ENCODE measurements around the gene OR14A16.

DNA sequence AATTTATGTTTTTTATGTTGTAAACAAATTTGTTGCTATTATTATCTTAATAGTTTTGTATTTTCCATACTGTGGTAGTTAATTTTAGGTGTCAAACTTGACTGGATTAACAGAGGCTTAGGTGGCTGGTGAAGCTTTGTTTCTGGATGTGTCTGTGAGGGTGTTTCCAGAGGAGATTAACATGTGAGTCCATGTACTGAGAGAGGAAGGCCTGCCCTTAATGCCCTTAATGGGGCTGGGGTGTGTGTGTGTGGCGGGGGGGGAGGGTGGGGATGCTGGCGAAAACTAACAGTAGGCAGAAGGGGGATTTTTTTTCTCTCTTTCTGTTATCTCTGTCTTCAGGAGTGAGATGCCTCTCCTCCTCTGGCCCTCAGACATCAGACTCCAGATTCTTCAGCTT is 1.9 kb downstream of the OR14A16 start:
- TF ChIP-seq, protein P1, sequence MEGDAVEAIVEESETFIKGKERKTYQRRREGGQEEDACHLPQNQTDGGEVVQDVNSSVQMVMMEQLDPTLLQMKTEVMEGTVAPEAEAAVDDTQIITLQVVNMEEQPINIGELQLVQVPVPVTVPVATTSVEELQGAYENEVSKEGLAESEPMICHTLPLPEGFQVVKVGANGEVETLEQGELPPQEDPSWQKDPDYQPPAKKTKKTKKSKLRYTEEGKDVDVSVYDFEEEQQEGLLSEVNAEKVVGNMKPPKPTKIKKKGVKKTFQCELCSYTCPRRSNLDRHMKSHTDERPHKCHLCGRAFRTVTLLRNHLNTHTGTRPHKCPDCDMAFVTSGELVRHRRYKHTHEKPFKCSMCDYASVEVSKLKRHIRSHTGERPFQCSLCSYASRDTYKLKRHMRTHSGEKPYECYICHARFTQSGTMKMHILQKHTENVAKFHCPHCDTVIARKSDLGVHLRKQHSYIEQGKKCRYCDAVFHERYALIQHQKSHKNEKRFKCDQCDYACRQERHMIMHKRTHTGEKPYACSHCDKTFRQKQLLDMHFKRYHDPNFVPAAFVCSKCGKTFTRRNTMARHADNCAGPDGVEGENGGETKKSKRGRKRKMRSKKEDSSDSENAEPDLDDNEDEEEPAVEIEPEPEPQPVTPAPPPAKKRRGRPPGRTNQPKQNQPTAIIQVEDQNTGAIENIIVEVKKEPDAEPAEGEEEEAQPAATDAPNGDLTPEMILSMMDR (IDR thresholded peaks at IDR 0.05) = no peak
- TF ChIP-seq POLR2A (IDR thresholded peaks at IDR 0.05) = no peak
